Measurements from ENCODE around the gene GALNT2. TPM values are rescaled to one million over a fixed set of nuclear protein-coding genes. Genes with fewer than 3 reads are reported as not detected.

Gene GALNT2
- total and polyA plus RNA-seq, 7 donors, result 43.7 to 88.7 (median 75.7) TPM

GRCh38 chr1:230123280-230124185 is 56.5 kb downstream of the GALNT2 start:
- DNase-seq, result no peak
- no peak for TF ChIP-seq CTCF (IDR thresholded peaks at IDR 0.05)
- WGBS, 3 donors, result 75 to 85% (median 82%) methylated on average over 13 of the region's 13 CpGs
- no peaks in the 10 kb centered on the region for H3K36me3 ChIP-seq (ENCODE audit: insufficient read depth in 1 of 2, low read depth in 1 of 2)
- H3K4me1 ChIP-seq, result peaks cover 39% of the 10 kb centered on the region
- H3K27ac ChIP-seq, result no peak overlapping the region
- no peaks in the 10 kb centered on the region for H3K27me3 ChIP-seq (ENCODE audit: insufficient read depth in 3 of 3, low read length in 2 of 3)
- H3K9me3 ChIP-seq, result no peaks in the 10 kb centered on the region
- intact Hi-C loops (cut with DNase I), result no loop called here
- H3K4me3 ChIP-seq, result no peak overlapping the region
- ATAC-seq, result no peak

GRCh38 chr1:230124186-230125128 is 57.4 kb downstream of the GALNT2 start:
- peaks cover 43% of the 10 kb centered on the region for H3K4me1 ChIP-seq
- 75 to 85% (median 76%) methylated on average over 9 of the region's 9 CpGs for WGBS, 3 donors

GRCh38 chr1:230125141-230125540 is 58.1 kb downstream of the GALNT2 start:
- DNase-seq (no peak), ATAC-seq (no peak)
- Histone ChIP-seq H3K4me1 (peaks cover 48% of the 10 kb centered on the region), H3K4me3 (no peak overlapping the region), H3K36me3 (ENCODE audit: insufficient read depth in 1 of 2, low read depth in 1 of 2) (no peaks in the 10 kb centered on the region), H3K27me3 (ENCODE audit: insufficient read depth in 3 of 3, low read length in 2 of 3) (no peaks in the 10 kb centered on the region), H3K27ac (no peak overlapping the region), H3K9me3 (no peaks in the 10 kb centered on the region)
- WGBS, 3 donors, result 76 to 86% (median 85%) methylated on average over 6 of the region's 6 CpGs
- TF ChIP-seq CTCF (IDR thresholded peaks at IDR 0.05), result no peak
- intact Hi-C loops (cut with DNase I), result no loop called here

More at GRCh38 chr1:230124186-230125128, 57.4 kb downstream of the GALNT2 start:
- Histone ChIP-seq H3K27ac (no peak overlapping the region), H3K36me3 (ENCODE audit: insufficient read depth in 1 of 2, low read depth in 1 of 2) (no peaks in the 10 kb centered on the region), H3K4me3 (no peak overlapping the region), H3K27me3 (ENCODE audit: insufficient read depth in 3 of 3, low read length in 2 of 3) (no peaks in the 10 kb centered on the region), H3K9me3 (no peaks in the 10 kb centered on the region)
- no peak for TF ChIP-seq CTCF (IDR thresholded peaks at IDR 0.05)
- intact Hi-C loops (cut with DNase I), result no loop called here
- DNase-seq (no peak), ATAC-seq (peak in 1 of 4 donors; percentile 17)

DNA sequence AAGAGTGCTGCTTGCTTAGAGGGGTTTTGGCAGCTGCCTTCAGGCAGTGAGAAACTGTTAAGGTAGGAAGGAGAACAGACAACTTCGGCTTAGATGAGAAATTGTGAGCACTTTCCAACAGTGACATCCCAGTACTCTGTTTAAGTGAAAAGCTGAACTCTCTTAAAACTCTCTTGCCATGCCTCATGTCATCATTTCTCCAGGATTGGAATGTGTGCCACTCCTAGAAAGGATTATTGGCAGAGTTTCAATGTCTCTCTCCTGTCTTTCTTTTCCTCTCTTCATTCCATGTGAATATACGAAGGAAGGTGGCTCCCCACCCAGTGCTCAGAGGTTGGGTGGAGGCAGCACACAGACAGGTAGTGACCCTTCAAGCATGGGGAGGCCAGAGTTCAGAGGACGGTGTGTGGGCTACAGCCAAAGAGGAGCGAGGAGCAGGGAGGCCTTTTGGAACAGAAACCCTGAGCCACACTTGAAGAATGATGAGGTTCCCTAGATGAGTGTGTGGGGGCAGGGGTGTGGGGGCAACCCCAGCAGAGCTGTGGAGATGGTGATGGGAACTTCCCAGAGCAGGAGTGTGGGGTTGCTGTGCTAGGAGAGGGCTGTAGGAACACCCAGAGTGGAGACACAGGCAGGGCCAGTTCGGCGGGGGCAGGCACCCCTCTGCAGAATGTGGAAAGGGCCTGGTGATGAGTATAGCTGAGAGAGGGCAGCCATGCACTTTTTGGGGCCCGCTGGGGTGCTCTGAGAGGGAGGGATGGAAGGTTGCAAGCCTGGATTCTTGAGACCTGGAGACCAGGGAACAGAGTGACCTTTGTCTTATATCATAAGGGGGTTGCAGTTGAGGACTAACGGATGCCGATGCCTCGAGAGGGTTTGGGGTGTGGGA is 58.8 kb downstream of the GALNT2 start:
- DNase-seq (no peak), ATAC-seq (no peak)
- TF ChIP-seq CTCF (IDR thresholded peaks at IDR 0.05), result no peak
- Histone ChIP-seq H3K36me3 (ENCODE audit: insufficient read depth in 1 of 2, low read depth in 1 of 2) (no peaks in the 10 kb centered on the region), H3K9me3 (no peaks in the 10 kb centered on the region), H3K27me3 (ENCODE audit: insufficient read depth in 3 of 3, low read length in 2 of 3) (no peaks in the 10 kb centered on the region), H3K4me3 (no peak overlapping the region), H3K4me1 (peaks cover 55% of the 10 kb centered on the region), H3K27ac (no peak overlapping the region)
- intact Hi-C loops (cut with DNase I), result no loop called here
- 85 to 89% (median 88%) methylated on average over 10 of the region's 10 CpGs for WGBS, 3 donors

All from psoas muscle (tissue), 8 donors.